DND-41 (cell line): Measurements from ENCODE around the gene SMG6.

Source experiments
- EZH2 ChIP-seq: IDR thresholded peaks from 3 replicates; pipeline ENCODE4 v1.6.1; 2012; ENCODE audit warnings: borderline replicate concordance, low read depth, mild to moderate bottlenecking, moderate library complexity, low read length, inconsistent platforms; ENCODE audit not compliant: severe bottlenecking
- TF ChIP-seq, protein P1 (sequence below): IDR thresholded peaks from 2 replicates; pipeline ENCODE4 v1.5.1; 2012; ENCODE audit warnings: borderline replicate concordance, low read length, moderate library complexity, mild to moderate bottlenecking; ENCODE audit not compliant: poor library complexity, severe bottlenecking; ENCODE audit errors: extremely low read depth

DNA sequence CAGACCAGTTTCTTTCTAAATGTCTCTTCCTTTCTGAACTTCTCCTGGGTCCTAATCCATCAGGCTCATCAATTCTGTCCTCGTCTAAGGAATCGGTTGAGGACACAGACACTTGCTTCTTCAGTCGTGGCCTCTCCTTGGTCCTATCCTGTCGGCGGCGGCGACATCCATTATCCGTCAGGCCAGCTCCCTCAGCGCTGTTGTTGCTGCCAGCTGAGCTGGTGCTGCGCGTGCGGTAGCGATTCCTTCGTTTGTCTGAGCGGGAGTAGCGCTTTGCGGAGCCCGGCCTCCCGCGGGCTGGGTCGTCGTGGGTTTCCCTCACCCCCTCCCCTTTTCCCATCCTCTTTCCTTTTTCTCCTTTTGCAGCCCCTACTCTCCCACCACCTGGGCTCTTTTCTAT is 3.8 kb downstream of the SMG6 start:
- TF ChIP-seq, protein P1, sequence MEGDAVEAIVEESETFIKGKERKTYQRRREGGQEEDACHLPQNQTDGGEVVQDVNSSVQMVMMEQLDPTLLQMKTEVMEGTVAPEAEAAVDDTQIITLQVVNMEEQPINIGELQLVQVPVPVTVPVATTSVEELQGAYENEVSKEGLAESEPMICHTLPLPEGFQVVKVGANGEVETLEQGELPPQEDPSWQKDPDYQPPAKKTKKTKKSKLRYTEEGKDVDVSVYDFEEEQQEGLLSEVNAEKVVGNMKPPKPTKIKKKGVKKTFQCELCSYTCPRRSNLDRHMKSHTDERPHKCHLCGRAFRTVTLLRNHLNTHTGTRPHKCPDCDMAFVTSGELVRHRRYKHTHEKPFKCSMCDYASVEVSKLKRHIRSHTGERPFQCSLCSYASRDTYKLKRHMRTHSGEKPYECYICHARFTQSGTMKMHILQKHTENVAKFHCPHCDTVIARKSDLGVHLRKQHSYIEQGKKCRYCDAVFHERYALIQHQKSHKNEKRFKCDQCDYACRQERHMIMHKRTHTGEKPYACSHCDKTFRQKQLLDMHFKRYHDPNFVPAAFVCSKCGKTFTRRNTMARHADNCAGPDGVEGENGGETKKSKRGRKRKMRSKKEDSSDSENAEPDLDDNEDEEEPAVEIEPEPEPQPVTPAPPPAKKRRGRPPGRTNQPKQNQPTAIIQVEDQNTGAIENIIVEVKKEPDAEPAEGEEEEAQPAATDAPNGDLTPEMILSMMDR, result no peak
- TF ChIP-seq EZH2, result no peak
